ENCODE measurements around the gene MROH8.

DNA sequence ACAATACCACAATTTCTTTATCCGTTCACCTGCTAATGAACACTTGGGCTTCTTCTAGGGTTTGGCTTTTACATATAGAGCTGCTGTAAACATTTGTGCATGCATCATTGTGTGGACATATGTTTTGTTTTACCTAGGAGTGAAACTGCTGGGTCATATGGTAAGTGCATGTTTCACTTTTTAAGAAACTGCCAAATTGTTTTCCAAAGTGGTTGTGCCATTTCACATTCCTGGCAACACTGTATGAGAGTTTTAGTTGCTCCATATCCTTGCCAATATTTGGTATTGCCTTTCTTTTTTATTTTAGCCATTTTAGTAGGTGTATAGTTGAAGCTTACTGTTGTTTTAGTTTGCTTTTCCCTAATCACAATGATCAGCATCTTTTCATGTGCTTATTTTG is 14.3 kb downstream of the MROH8 start:
- TF ChIP-seq, protein P1, sequence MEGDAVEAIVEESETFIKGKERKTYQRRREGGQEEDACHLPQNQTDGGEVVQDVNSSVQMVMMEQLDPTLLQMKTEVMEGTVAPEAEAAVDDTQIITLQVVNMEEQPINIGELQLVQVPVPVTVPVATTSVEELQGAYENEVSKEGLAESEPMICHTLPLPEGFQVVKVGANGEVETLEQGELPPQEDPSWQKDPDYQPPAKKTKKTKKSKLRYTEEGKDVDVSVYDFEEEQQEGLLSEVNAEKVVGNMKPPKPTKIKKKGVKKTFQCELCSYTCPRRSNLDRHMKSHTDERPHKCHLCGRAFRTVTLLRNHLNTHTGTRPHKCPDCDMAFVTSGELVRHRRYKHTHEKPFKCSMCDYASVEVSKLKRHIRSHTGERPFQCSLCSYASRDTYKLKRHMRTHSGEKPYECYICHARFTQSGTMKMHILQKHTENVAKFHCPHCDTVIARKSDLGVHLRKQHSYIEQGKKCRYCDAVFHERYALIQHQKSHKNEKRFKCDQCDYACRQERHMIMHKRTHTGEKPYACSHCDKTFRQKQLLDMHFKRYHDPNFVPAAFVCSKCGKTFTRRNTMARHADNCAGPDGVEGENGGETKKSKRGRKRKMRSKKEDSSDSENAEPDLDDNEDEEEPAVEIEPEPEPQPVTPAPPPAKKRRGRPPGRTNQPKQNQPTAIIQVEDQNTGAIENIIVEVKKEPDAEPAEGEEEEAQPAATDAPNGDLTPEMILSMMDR (IDR thresholded peaks at IDR 0.05; ENCODE audit: borderline replicate concordance, extremely low read depth, low read length, poor library complexity, severe bottlenecking): no peak
- TF ChIP-seq EZH2 (IDR thresholded peaks at IDR 0.05; ENCODE audit: borderline replicate concordance, low read depth, low read length, severe bottlenecking): no peak

Data from DND-41 (cell line).